Measurements from ENCODE around the gene ITIH3.

DNA sequence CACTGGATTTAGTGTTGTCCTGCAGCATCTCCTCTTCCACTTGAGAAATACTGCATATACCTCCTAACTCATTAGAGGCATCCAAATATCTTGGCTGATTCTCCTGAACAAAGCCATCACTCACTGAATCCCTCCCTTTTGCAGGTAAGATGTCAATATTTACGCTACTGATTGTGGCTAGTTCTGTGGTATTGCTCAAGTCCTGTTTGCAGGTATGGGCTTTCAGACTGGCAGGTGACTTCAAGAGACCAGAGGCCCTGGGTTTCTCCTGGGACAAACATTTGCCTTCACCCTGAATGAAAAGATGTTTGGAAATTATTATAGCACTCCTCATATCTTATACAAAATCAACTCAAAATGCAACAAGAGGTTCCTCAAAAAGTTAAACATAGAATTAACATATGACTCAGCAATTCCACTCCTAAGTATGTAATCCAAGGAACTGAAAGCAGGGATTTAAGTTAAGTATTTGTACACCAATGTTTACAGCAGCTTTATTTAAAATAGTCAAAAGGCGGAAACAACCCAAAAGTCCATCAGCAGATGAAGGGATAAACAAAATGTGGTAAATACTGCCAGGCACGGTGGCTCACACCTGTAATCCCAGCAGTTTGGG, 42.4 kb upstream of the ITIH3 start:
- TF ChIP-seq YY1 (IDR thresholded peaks at IDR 0.05; ENCODE audit: insufficient read depth, insufficient read length) (no peak), ZNF274 (IDR thresholded peaks at IDR 0.05; ENCODE audit: low read depth, low read length) (no peak)
